Measurements from ENCODE around the gene MTMR3.

DNA sequence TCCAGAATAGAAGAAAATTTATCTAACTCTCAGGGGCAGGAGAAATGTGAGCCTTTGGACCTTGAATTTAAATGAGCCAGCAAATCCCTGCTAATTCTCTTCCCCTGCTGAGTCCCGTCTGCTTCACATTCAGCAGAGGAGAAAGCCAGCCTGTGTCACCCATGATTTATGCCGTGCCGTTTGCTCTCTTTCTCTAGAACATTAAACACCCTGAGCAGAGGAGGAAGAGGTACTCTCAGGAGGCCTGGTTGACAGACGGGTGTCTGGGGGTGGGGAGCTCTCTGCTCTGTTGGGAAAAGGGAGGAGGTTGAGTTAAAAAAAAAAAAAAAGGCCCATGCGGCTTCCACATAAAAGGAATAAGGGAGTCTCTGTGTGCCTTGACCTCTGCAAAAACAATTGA is 11.3 kb upstream of the MTMR3 start:
- TF ChIP-seq EGR1 (IDR thresholded peaks at IDR 0.05; ENCODE audit: low read depth in 2 of 2) (no peak), CTCF (IDR thresholded peaks at IDR 0.05; ENCODE audit: low read depth, low read length, missing input control) (no peak), REST (IDR thresholded peaks at IDR 0.05) (no peak), SP1 (IDR thresholded peaks at IDR 0.05) (no peak), MAX (IDR thresholded peaks at IDR 0.05) (no peak), ZBTB33 (IDR thresholded peaks at IDR 0.05) (no peak)
